Subcutaneous adipose tissue (tissue), 4 donors: Measurements from ENCODE around the gene AGBL3. TPM values are rescaled to one million over a fixed set of nuclear protein-coding genes. Genes with fewer than 3 reads are reported as not detected.

Source experiments
- CTCF ChIP-seq: fragments of 450-650 bp; IDR thresholded peaks from one replicate; pipeline ENCODE4 v1.5.1; 2016; ENCODE audit warnings: low read depth, mild to moderate bottlenecking, control low read depth, antibody characterized with exemption, moderate library complexity
- total RNA-seq, 4 donors: library from RNA; depleted of rRNA; stranded (reverse); fragments of >200 nt; gene quantifications; one replicate each; pipeline ENCODE4 v1.1.0, GENCODE V29; 2016

Gene AGBL3
- total RNA-seq, 4 donors from 2014 or later, result 2.9 to 4.9 (median 3.6) TPM

GRCh38 chr7:134966691-134967090, 19.6 kb upstream of the AGBL3 start:
- TF ChIP-seq CTCF, result no peak

DNA sequence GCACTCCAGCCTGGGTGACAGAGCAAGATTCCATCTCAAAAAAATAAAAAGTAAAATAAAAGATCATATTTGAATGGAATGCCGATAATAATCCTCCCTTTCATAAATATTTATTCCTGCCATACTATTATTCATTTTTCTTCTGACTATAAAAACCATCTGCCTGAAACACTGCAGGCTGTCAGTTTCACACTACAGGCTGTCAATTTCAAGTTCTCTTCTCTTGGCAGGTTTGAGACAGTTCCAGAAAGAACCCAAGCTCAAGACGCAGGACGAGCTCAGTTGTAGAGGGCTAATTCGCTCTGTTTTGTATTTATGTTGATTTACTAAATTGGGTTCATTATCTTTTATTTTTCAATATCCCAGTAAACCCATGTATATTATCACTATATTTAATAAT, 18.2 kb upstream of the AGBL3 start:
- no peak for TF ChIP-seq CTCF

DNA sequence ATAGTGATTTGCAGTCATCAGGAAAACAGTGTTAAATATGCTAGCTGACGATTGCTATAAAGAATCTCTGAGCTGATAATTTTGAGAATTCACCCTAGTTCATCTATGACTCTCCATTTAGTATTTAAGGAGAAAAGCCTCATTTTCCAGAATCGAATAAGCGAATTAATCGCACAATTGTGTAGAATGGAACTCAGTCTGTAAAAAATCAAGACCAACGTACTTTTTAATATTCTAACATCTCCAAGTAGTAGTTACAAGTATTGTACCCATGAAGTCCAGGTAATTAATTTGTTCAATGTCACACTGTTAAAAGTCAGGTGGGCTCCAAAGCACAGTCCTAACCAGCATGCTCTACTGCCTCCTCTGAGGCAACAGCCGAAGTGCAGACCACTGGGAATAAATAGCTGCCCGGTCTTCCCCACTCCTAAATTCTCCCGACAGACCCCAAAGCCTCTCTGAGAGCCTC, 380 bp upstream of the AGBL3 start:
- TF ChIP-seq CTCF, result no peak

- TF ChIP-seq CTCF, result no peak
Measured at GRCh38 chr7:134988161-134988560, 1.9 kb downstream of the AGBL3 start.

GRCh38 chr7:134991469-134992339, 5.4 kb downstream of the AGBL3 start:
- TF ChIP-seq CTCF, result no peak

DNA sequence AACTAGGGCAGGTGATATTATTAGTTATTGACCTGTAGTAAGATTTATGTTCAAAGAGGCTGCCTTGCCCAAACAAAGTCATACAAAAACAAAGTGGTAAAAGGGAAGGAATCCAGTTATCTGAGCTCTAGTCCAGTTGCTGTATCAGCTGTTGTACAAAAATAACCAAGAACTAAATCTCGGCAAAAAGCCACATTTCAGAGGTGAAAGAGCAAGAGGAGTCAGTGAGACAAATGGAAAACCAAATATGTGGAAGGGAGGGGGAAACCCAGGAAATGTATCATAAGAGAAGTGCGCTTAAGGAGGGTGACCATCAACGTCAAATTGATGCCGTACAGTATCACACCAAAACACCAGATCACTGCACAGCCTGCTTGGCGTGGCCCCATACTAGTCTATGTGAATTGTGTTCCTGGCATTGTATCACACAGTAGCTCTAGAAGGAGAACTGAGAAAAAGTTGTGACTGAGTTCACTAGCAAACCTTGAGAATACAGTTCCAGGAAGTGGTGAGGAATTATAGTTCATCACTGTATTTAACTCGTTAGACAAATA, 6.4 kb downstream of the AGBL3 start:
- no peak for TF ChIP-seq CTCF

GRCh38 chr7:134993877-134994456, 7.7 kb downstream of the AGBL3 start:
- no peak for TF ChIP-seq CTCF
